ENCODE measurements around the gene KCNB1.

- TF ChIP-seq ZNF274 (IDR thresholded peaks at IDR 0.05; ENCODE audit: low read depth, low read length) (no peak), SUZ12 (IDR thresholded peaks at IDR 0.05; ENCODE audit: extremely low read depth, insufficient read depth, insufficient read length) (no peak)
Observed at GRCh38 chr20:49324306-49324705, 158.2 kb downstream of the KCNB1 start.

All from NT2/D1 (cell line).